Tibial nerve (tissue), 4 donors: ENCODE data around the gene TULP4.

ENCODE experiments used
- EP300 ChIP-seq, 2 donors: sonication (generic); formaldehyde crosslinking; IDR thresholded peaks; one replicate each; pipeline ENCODE4 v1.6.1; 2017; ENCODE audit warnings: antibody characterized with exemption in 2 of 2, mild to moderate bottlenecking in 1 of 2
- TF ChIP-seq, protein P1 (sequence below), 5 experiments: fragments of 200-600 bp in 3 of 5; fragments of 450-650 bp in 2 of 5; sonication (generic) in 3 of 5; IDR thresholded peaks; one replicate each; pipeline ENCODE4 v1.5.1; 2016 to 2019; ENCODE audit warnings: antibody characterized with exemption in 5 of 5, mild to moderate bottlenecking in 3 of 5, moderate library complexity in 2 of 5

DNA sequence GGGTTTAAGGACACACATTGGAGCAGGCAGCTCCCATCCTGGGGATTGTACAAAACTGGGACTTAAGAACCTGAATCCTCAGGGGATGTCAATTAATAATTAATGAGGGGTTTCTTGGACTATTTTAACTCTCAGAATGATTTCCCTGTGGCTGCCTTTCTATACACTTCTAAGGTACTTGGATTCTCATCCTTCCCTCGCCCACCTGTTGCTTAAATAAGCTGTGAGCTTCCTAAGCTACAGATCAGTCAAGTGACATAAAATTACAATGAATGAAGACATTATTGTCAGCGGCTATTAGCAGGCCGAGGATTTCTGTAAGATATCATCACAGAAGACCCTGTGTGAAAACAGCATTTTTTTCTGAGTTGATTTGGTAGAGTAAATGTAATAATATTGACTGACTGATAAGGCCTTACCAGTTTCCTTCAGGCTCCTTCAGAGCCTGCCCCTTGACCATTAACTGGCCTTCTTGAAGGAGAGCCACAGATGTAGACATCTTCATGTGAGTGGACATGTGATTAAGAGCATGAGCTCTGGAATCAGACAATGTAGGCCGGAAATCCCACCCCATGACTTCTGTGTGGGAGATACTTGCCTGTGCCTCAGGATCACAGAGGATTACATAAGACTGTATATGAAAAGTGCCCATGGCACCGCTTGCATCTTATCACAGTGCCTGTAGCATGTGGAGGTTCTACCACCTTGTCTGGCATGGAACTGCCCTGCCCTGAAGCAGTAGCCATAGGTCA, 101.7 kb downstream of the TULP4 start:
- TF ChIP-seq, protein P1, sequence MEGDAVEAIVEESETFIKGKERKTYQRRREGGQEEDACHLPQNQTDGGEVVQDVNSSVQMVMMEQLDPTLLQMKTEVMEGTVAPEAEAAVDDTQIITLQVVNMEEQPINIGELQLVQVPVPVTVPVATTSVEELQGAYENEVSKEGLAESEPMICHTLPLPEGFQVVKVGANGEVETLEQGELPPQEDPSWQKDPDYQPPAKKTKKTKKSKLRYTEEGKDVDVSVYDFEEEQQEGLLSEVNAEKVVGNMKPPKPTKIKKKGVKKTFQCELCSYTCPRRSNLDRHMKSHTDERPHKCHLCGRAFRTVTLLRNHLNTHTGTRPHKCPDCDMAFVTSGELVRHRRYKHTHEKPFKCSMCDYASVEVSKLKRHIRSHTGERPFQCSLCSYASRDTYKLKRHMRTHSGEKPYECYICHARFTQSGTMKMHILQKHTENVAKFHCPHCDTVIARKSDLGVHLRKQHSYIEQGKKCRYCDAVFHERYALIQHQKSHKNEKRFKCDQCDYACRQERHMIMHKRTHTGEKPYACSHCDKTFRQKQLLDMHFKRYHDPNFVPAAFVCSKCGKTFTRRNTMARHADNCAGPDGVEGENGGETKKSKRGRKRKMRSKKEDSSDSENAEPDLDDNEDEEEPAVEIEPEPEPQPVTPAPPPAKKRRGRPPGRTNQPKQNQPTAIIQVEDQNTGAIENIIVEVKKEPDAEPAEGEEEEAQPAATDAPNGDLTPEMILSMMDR (IDR thresholded peaks at IDR 0.05) = no peak
- TF ChIP-seq EP300 (IDR thresholded peaks at IDR 0.05) = no peak
